GM19397 (cell line): ENCODE results near the gene NDUFS3.

ENCODE experiments used
- ATAC-seq: cut with Tn5 transposase; IDR thresholded peaks from one replicate; pipeline ENCODE4 v1.9.1; 2021; ENCODE audit warnings: mild to moderate bottlenecking, moderate library complexity; ENCODE audit not compliant: unreplicated experiment

NDUFS3 gene

DNA sequence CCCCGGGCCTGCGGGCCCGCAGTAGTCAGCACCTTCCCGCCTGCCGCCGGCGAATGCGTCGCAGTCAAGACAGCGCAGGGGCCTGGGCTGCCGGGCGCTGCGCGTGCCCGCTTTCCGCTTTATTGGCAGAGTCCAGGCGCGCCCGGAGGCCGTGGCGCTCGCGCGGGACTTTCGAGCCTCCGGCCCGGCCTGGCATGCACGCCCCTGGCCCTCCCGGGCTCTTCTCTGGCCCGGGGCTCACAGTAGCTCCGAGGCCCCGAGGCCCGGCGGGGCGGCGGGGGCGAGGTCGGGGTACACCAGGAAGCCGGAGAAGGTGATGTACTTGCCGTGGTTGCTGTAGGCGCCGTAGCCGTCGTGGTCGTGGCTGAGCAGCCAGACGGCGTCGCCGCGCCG lies 10.7 kb downstream of the NDUFS3 start:
- ATAC-seq: no peak

DNA sequence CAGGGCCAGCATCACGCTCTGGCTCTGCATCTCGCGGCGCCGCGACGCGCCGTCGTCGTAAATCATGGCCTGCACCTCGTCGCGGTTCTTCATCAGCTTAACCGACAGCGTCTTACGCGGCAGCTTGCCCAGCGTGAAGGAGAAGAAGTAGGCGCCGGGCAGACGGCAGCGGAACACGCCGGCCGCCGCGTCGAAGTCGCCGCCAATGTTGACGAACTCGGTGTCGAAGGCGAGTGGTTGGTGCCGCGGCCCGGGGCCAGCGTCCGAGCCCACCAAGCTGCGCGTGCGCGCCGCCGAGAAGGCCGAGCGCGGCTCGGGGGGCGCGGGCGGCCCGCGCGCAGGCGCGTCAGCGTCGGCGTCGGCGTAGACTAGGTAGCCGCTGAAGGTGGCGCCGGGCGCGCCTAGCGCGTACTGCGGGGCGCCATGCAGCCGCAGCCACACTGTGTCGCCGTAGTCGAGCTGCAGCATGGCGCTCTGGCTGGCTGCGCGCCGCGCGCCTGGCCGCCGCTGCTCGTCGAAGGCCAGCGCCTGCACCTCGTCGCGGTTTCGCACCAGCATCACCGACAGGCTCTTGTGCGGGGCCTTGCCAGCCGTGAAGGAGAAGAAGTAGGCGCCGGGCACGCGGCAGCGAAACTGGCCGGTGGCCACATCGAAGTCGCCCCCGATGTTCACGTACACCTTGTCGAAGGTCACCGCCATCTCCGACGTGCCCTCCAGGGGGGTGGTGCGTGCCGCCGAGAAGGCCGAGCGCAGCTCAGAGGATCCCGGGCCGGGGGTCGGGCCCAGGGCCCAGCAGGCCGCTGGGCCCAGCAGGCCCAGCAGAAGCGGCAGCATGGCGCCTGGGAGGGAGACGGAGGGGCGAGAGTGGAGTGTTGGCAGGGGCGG lies 11.3 kb downstream of the NDUFS3 start:
- ATAC-seq: no peak

DNA sequence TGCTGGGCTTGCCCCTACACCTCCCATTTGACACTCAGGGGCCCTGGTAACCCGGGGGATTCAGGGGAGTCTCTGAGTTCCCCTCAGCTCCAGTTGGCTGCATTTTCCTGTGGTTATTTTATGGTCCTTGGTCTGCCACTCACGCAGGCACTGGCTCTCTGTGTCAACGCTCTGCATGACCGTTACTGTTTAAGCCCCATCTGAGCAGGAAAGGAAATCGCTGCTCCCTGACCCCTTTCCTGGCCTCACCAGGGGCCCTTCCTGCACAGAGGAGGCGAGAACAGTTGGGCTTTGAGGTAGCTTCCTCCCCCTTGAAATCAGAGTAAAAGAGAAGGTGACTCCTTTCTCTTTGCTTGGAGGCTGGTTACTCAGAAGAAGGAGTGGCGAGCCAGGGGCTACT lies 12.9 kb downstream of the NDUFS3 start:
- ATAC-seq: no peak

DNA sequence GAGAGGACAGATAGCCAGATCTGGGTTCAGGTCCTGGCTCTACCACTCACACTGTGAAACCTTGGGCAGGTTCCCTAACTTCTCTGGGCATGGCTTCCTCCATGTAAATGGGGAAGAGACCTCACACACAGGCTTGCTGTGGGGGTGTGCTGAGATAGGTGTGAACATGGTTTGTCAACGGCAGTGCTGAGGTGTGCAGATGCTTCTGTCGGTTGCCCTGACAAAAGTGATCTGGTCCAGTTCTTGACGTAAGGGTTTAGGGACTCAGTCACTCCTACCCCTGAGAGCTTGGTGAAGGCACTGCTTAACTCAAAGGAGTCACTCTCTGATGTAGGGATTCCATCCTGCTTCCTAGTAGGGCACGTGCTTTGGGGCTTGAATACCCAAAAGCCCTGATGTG lies 13.4 kb downstream of the NDUFS3 start:
- ATAC-seq: no peak

DNA sequence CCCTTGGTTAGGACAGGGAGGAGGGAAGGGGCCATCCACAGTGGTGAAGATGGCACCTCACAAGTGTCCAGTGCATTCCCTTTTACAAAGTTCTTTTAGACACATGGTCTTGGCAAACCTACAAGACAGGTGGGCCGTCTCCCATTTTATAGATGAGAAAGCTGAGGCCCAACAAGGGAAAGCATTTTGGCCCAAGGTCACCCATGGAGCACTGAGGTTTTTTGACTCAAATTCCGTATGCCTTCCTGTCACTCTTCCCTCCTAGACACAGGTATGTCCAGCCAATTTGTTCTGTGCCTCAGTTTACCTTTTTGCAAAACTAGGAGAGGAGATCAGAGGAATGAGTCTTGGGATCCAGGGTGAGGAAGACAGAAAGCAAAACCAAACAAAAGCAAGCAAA lies 14.1 kb downstream of the NDUFS3 start:
- no peak for ATAC-seq

DNA sequence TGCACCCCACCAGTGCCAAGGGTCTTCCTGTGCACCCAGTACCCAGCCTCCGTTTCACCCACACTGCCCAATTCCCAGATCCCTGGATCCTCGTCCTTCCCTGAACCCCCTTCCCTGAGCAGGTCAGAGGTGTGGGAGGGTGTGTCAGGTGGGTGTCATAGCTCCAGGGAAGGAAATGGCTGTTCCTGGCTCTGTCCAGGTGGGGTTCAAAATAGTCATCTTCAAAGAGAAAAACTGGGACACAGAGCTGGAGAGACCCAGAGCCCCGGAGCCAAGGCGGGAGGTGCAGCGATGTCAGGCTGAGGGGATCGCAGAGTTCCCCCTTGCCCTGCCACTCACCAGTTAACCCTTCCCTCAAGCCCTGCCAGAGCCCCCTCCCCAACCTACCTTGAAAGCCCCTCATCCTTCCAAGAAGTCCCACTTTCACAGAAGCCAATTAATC lies 14.6 kb downstream of the NDUFS3 start:
- no peak for ATAC-seq

DNA sequence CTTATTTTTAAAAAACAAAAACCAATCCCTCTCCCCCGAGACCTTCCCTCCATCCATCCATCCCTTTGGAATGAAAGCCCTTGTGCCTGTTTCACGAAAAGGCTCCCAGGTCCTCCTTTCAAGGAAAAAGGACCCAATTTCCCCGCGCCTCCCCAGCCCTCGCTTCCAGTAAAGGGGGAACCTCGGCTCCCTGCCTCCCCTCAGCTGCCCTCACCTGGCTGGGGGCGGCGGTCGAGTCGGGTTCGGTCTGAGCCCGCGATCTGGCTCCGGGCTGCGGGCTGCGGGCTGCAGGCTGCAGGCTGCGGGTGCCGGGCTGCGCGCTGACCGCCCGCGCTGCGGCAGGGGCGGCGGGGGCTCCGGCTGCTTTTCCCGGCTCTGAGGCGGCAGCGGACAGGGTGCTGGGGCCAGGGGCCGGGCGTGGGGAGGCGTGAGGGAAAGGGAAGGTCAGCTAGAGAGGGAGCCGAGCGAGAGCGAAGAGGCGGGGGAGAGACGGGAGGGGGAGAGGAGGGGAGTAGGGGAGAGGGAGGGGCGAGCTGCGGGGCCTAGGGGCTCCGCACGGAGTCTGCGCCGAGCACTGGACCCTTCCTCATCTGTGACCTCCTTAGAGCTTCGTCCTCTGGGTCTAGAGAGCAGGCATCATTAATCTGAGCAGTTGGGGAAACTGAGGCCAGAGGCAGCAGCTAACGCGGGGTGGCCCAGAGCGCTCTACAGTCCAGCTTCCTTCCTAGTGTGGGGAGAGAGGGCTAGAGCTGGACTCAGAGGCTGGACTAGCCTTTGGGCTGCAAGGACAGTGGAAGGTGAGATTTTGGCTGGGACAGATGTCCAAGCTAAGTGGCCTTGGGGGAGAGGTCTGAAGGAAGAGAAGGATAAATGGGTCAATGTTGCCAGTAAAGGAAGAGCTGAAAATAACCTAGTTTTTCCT lies 15.3 kb downstream of the NDUFS3 start, which contains the start of gene C1QTNF4:
Gene C1QTNF4 (minus strand): TSS at position 478 of the 922 bp plus-strand sequence. CDS start 3,601 bp downstream, outside the sequence.
- ATAC-seq: no peak

DNA sequence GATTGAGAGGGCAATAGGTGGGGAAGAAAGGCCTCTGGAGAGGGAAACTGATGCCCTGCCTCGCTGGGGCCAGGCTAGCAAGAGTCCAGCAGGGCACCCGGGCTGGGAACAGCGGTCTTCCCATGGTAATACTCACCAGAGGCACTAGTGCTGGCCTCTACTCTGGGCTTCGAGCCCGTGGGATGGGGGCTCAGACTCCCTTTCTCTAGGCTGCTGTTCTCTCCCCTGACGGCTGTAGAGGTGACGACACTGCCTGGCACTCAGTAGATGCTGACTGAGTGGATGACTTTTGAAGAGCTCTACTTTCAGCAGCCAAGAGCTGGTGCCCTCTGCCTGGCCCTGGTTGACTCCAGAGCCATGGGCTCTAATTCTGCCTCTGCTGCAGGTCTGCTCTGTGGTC lies 16.2 kb downstream of the NDUFS3 start:
- no peak for ATAC-seq

DNA sequence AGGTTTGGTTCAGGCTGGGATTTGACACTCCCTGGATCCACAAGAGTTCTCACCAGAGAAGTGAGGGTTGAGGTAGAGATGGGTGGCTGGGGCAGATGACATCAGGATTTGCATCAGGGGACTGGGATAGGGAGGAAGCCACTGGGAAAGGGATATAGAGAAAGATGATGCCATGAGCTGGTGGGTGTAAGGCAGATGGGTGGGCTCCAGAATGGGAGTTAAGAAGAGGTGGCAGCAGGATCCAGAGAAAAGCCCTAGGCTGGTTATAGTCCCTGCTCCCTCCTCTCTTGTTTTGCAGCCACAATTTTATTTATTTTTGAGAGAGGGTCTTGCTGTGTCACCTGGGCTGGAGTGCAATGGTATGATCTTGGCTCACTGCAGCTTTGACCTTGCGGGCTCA lies 17.1 kb downstream of the NDUFS3 start:
- no peak for ATAC-seq

DNA sequence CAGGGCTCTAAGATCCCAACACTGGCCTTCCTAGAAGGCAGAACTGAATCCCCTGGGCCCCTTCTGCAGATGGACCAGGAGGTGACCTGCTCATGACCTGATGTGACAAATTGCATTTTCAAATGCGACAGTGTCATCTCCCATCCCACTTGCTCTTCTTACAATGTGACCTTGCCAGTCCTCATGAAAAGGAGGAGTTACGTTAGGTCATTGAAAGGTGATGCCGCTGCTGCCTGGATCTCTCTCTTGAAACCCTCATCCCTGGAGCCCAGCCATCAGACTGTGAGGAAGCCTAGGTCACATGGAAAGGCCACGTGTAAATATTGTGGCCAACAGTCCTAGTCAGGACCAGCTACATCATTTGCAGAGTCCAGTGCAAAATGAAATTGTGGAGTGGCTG lies 21.0 kb downstream of the NDUFS3 start:
- no peak for ATAC-seq

DNA sequence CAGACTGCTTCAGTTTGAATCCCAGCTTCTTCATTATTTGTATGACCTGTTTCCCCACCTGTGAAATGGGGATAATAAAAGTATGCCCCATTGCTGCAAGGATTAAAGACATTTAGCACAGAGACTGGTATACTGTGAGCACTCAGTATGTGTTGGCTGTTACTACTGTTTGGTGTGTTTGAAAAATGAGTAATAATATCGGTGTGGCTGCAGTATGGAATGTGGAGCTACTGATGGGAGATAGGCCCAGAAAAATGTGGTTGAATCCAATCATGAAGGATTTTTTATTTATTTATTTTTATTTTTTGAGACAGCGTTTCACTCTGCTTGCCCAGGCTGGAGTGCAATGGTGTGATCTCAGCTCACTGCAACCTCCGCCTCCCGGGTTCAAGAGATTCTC lies 24.4 kb downstream of the NDUFS3 start:
- ATAC-seq: no peak

DNA sequence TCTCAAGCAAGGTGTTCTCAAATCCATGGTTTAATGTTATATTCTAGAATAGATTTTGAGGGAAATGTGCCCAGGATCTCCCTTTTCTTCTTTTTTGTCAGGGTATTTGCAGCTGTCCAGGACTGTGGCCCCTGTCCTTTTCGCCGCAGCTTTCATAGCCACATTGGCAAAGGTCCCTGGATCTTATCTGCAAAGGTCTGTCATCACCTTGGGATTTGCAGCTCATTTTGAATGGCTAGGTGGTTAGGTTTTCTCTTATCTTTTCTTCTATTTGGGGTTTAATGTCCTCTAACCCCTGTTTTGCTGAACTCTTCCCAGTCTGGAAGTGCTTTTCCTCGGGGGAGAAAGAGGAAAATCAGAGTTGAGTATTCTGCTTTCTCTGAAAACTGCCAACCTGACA lies 27.0 kb downstream of the NDUFS3 start:
- ATAC-seq: no peak

DNA sequence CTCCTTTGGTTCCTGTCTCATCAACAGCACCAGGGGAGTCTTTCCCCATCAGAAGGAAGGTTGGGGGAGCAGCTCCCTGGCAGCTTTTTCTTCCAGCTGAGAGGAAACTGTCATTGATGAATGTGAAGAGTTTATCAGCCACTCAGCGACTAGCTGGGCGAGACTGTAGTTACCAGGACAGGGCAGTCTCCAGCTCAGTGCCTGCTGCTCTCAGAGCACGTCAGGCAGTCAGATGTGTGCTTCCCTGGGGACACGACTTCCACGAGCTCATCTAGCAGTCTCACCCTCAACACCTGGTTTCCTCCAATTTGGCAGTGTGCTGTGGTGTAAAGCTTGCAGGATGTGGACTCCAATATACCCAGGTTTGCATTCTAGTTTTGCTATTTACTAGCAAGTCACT lies 27.9 kb downstream of the NDUFS3 start:
- ATAC-seq: no peak

DNA sequence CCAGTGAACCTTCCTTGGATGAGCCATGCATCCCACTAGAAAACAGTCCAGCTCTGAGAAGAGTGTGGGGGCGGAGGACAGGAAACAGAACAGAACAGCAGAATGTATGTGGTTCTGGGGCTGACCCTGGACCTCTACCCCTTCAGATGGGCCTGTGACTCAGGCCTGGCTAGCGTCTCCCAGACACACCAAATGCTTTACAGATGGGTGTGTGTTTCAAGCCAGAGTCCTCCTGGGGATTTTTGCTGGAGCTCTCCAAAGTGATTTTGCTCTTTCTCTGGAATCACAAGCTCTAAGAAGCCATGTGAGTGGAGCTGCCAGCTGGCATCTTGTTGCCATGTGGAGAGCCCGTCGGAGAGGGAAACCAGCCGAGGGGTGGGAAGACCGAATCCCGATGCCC lies 28.5 kb downstream of the NDUFS3 start:
- ATAC-seq: no peak

DNA sequence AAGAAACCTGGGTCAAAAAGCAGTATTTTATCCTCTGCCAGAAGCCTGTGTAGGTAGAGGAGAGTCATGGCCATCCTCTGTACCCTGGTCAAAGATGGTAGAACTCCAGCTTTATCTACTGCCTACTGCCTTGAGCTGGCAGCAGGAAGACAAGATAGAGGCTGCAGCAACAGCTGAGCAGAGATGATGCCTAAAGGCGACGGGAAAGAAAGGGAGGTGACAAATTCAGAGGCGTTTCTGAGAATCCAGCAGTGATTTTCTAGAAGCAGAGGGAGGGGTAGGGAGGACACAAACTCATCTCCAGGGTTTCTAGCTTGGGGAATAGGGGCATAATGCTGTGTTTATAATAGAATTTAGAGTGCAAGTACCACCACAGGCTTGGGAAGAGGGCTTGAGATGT lies 30.8 kb downstream of the NDUFS3 start:
- no peak for ATAC-seq

DNA sequence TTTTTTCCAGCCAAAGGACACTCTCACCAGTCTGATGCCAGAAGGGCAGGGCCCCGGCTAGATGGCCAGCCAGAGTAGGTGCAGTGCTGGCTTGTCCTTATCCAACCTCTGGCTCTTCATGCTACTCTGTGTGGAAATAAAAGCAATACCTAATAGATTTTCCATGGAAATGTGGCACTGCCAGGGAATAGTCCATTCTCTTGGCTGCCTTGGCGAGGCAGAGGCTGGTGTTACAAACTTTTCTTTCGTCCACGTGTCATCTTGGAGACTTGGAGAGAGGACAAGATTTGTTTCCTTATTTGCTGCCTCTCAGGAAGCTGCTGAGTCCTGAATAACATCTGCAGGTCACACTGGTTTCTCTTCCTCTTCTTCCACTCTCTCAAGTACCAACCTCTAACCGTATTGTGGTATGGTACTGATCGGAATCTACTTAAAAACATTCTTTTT lies 32.5 kb downstream of the NDUFS3 start:
- ATAC-seq: peak; percentile 74

DNA sequence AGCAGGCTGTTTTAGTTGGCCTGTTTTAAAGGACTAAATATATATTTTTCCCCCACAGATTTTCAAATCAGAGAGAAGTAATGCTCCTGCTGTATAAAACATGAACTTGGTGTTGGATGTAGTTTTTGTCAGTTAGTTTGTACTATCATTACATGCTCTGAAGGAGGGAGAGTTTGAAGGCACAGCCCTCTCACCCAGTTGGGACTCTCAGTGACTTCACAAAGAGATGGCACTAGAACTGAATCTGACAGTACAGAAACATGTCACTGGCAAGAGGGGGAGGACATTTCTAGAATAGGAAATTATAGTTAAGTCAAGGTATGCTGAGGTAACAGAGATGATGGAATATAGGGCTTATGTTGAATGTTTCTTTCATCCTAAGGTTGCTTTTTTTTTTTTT lies 36.4 kb downstream of the NDUFS3 start:
- ATAC-seq: no peak

DNA sequence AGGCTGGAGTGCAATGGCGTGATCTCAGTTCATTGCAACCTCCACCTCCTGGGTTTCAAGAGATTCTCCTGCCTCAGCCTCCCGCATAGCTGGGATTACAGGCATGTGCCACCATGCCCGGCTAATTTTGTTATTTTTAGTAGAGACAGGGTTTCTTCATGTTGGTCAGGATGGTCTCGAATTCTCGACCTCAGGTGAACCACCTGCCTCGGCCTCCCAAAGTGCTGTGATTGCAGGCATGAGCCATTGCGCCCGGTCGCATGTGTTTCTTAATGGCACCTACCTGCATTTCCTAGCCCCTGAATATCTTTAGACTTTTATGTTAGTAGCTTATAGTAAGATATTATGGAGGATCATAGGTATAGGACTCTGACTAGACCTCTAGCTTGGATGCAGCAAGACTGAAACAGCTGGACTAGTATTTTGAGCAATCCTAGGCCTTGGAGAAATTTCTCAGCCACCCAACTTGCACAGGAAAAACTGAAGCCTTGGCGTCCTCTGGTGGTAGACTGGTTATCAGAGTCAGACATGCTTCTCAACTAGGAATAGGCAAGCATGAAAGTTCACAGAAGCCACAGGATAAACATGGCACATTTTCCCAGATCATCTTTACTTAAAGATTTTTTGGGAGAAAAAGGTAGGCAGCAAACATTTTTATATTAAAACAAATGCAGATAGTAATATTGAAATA lies 38.0 kb downstream of the NDUFS3 start:
- no peak for ATAC-seq

DNA sequence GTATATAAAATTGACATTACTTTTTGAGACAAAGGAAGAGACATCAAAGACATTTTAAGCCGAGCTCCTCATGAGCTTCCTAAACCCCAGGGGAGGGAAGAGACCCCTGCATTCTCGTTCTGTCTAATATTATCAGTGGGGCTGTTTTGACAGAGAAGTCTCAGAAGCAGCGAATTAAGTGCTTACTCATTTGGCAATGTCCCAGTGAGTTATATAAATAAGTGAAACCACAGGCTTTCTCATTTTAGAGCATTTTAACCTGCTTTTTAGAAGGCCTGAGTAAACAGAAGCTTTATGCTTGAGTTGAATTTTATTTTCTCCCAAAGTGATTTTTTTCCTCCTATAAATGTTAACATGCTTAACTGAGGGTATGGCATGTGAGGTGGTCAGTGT lies 38.5 kb downstream of the NDUFS3 start:
- ATAC-seq: no peak

DNA sequence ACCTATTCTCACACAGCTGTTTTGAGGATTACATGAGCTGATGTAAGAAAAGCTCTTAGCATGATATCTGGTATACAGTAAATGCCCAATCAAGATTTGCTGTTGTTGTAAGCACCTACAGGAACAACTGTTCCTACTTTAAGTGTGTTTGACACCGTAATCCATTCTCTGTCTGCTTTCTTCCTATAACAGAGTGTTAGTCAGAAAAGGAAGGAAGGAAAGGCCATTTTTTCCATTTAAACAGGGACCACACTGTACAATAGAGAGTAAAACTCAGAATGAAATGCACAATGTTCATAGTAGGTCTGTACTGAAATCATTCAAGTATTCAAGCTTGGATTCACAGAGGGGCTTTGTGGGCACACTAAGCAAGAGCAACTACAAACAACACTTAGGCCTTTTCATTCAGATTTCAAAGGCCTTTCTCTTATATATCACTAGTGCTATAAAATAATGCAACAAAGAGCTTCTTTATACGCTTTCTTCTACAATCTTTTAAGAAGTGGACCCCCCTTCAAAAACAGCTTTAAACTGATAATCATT lies 42.0 kb downstream of the NDUFS3 start:
- no peak for ATAC-seq

DNA sequence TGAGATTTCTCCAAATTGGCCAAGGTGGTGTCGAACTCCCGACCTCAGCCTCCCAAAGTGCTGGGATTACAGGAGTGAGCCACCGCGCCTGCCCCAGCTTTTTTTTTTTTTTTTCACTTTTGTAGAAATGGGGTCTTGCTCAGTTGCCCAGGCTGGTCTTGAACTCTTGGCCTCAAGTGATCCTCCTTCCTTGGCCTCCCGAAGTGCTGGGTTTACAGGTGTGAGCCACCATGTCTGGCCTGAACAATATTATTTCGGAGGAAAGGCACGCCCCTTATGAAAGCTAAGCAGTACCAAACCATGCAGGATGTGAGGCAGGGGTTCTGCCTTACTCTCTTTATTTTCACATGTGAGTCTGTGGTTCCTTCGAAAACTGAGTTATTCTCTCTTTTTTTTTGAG lies 47.4 kb downstream of the NDUFS3 start:
- no peak for ATAC-seq
